K562 (cell line): ENCODE results near the gene METTL3. TPM values are rescaled to one million over a fixed set of nuclear protein-coding genes. Genes with fewer than 3 reads are reported as not detected.

ENCODE experiments used
- BCOR ChIP-seq: fragments of 450-650 bp; IDR thresholded peaks from 2 replicates; pipeline ENCODE4 v1.6.1; 2016
- DACH1 ChIP-seq: fragments of 450-650 bp; IDR thresholded peaks from 2 replicates; pipeline ENCODE4 v1.6.1; 2018; ENCODE audit not compliant: partially characterized antibody
- FOSL1 ChIP-seq: fragments of 200-800 bp; sonication (Bioruptor generic); conservative IDR thresholded peaks from 2 replicates; pipeline ENCODE4 v1.6.1; 2016; ENCODE audit warnings: missing genetic modification characterization, missing compliant biosample characterization
- GABPA ChIP-seq: fragments of 200-800 bp; sonication (Bioruptor generic); conservative IDR thresholded peaks from 2 replicates; pipeline ENCODE4 v1.6.1; 2016; ENCODE audit warnings: low read depth, missing genetic modification characterization, missing compliant biosample characterization
- IFI16 ChIP-seq: fragments of 250-450 bp; sonication (Bioruptor Pico); IDR thresholded peaks from 2 replicates; pipeline ENCODE4 v2.1.2; 2022; ENCODE audit warnings: mild to moderate bottlenecking, inconsistent platforms
- KDM1A ChIP-seq, 2 experiments: fragments of 450-650 bp; IDR thresholded peaks; 2 replicates each; pipeline ENCODE4 v1.6.1; 2016; ENCODE audit warnings: mild to moderate bottlenecking in 2 of 2
- LEF1 ChIP-seq: fragments of 450-650 bp; IDR thresholded peaks from 2 replicates; pipeline ENCODE4 v1.6.1; 2016; ENCODE audit warnings: mild to moderate bottlenecking
- MEF2D ChIP-seq: conservative IDR thresholded peaks from 2 replicates; pipeline ENCODE4 v1.6.1; 2016; ENCODE audit warnings: low read depth, missing genetic modification characterization, missing compliant biosample characterization
- MXI1 ChIP-seq: IDR thresholded peaks from 2 replicates; pipeline ENCODE4 v1.6.1; 2011; ENCODE audit warnings: low read depth, mild to moderate bottlenecking, improper control_type of control experiment, low read length
- PYGO2 ChIP-seq: fragments of 450-650 bp; IDR thresholded peaks from 2 replicates; pipeline ENCODE4 v1.6.1; 2016; ENCODE audit warnings: mild to moderate bottlenecking, missing genetic modification characterization, moderate library complexity, missing compliant biosample characterization
- RBM15 ChIP-seq: fragments of 200-400 bp; formaldehyde crosslinking; IDR thresholded peaks from 2 replicates; pipeline ENCODE4 v1.6.1; 2018; ENCODE audit warnings: mild to moderate bottlenecking, low read length, moderate library complexity; ENCODE audit not compliant: insufficient read depth
- TEAD2 ChIP-seq: fragments of 450-650 bp; IDR thresholded peaks from 2 replicates; pipeline ENCODE4 v1.6.1; 2016; ENCODE audit warnings: missing genetic modification characterization, control low read depth, missing compliant biosample characterization
- TOE1 ChIP-seq, 2 experiments: fragments of 450-650 bp in 1 of 2; sonication (generic) in 1 of 2; formaldehyde crosslinking in 1 of 2; IDR thresholded peaks; 2 replicates each; pipeline versions ENCODE4 v1.7.1 to v1.8.0; 2016 to 2022; ENCODE audit warnings: borderline replicate concordance in 2 of 2, mild to moderate bottlenecking in 2 of 2, antibody characterized with exemption in 1 of 2, inconsistent platforms in 1 of 2, low read depth in 1 of 2, missing genetic modification reagents in 1 of 2, moderate library complexity in 1 of 2
- ZFX ChIP-seq: sonication (generic); formaldehyde crosslinking; IDR thresholded peaks from 2 replicates; pipeline ENCODE4 v1.8.0; 2022; ENCODE audit warnings: mild to moderate bottlenecking, missing genetic modification reagents, moderate library complexity
- ZNF311 ChIP-seq: fragments of 250-450 bp; sonication (Bioruptor Pico); IDR thresholded peaks from 2 replicates; pipeline ENCODE4 v1.4.0; 2020; ENCODE audit warnings: mild to moderate bottlenecking, moderate library complexity
- ZNF764 ChIP-seq: fragments of 250-450 bp; sonication (Bioruptor Pico); IDR thresholded peaks from 2 replicates; pipeline ENCODE4 v1.4.0; 2020; ENCODE audit warnings: low read depth, mild to moderate bottlenecking, moderate library complexity
- ZNF766 ChIP-seq: fragments of 200-800 bp; sonication (Bioruptor generic); conservative IDR thresholded peaks from 2 replicates; pipeline ENCODE4 v1.6.1; 2016; ENCODE audit warnings: missing genetic modification characterization, missing compliant biosample characterization
- ZNF79 ChIP-seq: fragments of 250-450 bp; sonication (Bioruptor Pico); IDR thresholded peaks from 2 replicates; pipeline ENCODE4 v1.4.0; 2020; ENCODE audit warnings: low read depth, mild to moderate bottlenecking, moderate library complexity
- ZZZ3 ChIP-seq: fragments of 450-650 bp; IDR thresholded peaks from 2 replicates; pipeline ENCODE4 v1.6.1; 2016; ENCODE audit warnings: antibody characterized with exemption, mild to moderate bottlenecking, moderate library complexity
- polyA plus RNA-seq, 8 experiments: library from polyadenylated mRNA; depleted of rRNA in 4 of 8; stranded (reverse) in 5 of 8; unstranded in 3 of 8; fragments of >200 nt; fragmentation: Nextera tagmentation in 2 of 8; fragmentation: Illumina TruSeq in 1 of 8; extraction: Ambion mirVana in 2 of 8; extraction: Trizol in 1 of 8; gene quantifications; 2 replicates each; pipeline versions ENCODE4 v1.2.1 to v1.2.3, GENCODE V29; 2011 to 2014; ENCODE audit warnings: inconsistent platforms in 1 of 8, missing spikeins in 1 of 8
- total RNA-seq, 7 experiments: library from RNA; depleted of rRNA in 6 of 7; stranded (reverse); fragments of >200 nt in 6 of 7; fragmentation: Illumina TruSeq in 2 of 7; extraction: Trizol in 2 of 7; gene quantifications; 2 replicates each; pipeline versions ENCODE4 v1.2.1 to v1.2.3, GENCODE V29; 2011 to 2021; ENCODE audit warnings: low replicate concordance in 1 of 7
- TF ChIP-seq, protein P1 (sequence below): fragments of 450-650 bp; IDR thresholded peaks from 2 replicates; pipeline ENCODE4 v1.6.1; 2018; ENCODE audit not compliant: partially characterized antibody

METTL3 gene
- total and polyA plus RNA-seq, 9 of the 15 experiments (the other 6 are each of a cell fraction or from before 2014, with no cell fraction given): 42.1 to 151 (median 65.7) TPM

GRCh38 chr14:21528381-21529348 is 17.5 kb upstream of the METTL3 start (continued):
- TF ChIP-seq ZFX (CRISPR knock-in tag) (peak; percentile 44; the same call in 1 of the 2 replicates), LEF1 (peak; percentile 30; the same call in 1 of the 2 replicates), FOSL1 (peak; percentile 67), RBM15 (no peak), BCOR (peak; percentile 46; the same call in 1 of the 2 replicates), IFI16 (CRISPR knock-in tag) (no peak), TEAD2 (tag) (no peak), ZNF764 (CRISPR knock-in tag) (no peak), GABPA (tag) (0 out of 2 replicates have a peak, but pooled peaks have one; percentile 21), DACH1 (peak; percentile 9), ZNF766 (no peak; the same call in 1 of the 2 replicates), PYGO2 (tag) (no peak), TOE1 (IDR thresholded peaks at IDR 0.05; ENCODE audit: borderline replicate concordance) (no peak), TOE1 (CRISPR knock-in tag; IDR thresholded peaks at IDR 0.05; ENCODE audit: borderline replicate concordance, low read depth) (no peak), ZZZ3 (no peak), ZNF79 (no peak), MXI1 (no peak), KDM1A (IDR thresholded peaks at IDR 0.05) (0 out of 4 replicates have a peak, but pooled peaks of 1 of the 2 experiments have one; percentile 27), MEF2D (tag) (0 out of 2 replicates have a peak, but pooled peaks have one; percentile 51), ZNF311 (no peak)
- TF ChIP-seq, protein P1, sequence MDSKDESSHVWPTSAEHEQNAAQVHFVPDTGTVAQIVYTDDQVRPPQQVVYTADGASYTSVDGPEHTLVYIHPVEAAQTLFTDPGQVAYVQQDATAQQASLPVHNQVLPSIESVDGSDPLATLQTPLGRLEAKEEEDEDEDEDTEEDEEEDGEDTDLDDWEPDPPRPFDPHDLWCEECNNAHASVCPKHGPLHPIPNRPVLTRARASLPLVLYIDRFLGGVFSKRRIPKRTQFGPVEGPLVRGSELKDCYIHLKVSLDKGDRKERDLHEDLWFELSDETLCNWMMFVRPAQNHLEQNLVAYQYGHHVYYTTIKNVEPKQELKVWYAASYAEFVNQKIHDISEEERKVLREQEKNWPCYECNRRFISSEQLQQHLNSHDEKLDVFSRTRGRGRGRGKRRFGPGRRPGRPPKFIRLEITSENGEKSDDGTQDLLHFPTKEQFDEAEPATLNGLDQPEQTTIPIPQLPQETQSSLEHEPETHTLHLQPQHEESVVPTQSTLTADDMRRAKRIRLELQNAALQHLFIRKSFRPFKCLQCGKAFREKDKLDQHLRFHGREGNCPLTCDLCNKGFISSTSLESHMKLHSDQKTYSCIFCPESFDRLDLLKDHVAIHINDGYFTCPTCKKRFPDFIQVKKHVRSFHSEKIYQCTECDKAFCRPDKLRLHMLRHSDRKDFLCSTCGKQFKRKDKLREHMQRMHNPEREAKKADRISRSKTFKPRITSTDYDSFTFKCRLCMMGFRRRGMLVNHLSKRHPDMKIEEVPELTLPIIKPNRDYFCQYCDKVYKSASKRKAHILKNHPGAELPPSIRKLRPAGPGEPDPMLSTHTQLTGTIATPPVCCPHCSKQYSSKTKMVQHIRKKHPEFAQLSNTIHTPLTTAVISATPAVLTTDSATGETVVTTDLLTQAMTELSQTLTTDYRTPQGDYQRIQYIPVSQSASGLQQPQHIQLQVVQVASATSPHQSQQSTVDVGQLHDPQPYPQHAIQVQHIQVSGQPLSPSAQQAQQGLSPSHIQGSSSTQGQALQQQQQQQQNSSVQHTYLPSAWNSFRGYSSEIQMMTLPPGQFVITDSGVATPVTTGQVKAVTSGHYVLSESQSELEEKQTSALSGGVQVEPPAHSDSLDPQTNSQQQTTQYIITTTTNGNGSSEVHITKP: peak; percentile 77
